Anterior cingulate cortex (tissue), 58 donors: ENCODE data around the gene ASNSD1.
A peak's percentile ranks its signal among the peaks of the same experiment; 100 is the strongest.

Experiments
- DNase-seq, 58 donors: peaks; one replicate each; lab custom pipeline; 2025; lab: John Stamatoyannopoulos, UW

ASNSD1 gene

DNA sequence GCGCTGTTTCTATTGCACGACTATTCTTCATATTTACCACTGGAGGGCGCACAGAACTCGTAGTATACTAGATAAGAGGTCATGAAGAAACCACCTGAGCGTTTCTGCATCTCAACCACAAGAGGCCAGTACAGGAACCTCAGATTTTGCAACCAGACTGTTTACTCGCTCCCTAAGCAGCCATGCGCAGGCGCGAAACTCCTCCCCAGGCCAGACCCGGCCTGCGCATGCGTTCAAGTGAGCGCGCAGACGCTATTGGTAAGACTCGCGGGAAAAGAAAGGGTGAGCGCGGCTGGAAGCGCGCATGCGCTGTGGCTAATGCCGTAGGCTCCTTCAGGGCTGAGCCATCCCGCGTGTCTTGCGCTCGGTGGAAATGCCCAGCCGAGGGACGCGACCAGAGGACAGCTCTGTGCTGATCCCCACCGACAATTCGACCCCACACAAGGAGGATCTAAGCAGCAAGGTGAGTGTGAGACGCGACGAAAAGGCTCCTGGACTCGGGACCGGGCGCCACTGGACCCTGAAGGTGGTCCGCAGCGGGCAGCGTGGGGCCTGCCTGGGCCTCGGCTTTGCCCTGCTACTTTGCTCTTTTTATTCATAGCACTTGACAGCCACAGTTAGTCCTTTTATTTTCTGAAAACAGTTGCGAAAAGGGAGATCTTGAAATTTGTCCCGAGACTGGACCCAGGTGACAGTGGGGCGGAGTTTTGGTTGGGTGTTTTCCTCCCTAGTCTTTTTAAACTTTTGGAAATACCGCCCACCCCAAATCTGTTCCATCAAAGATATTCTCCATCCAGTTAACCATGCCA, at the start of gene ASNSD1:
TSS of gene ASNSD1 (plus strand) at position 312 of the 809 bp plus-strand sequence. CDS start 4,674 bp downstream, outside the sequence.
- peak; percentile 77 to 98 (median 94) for DNase-seq

DNA sequence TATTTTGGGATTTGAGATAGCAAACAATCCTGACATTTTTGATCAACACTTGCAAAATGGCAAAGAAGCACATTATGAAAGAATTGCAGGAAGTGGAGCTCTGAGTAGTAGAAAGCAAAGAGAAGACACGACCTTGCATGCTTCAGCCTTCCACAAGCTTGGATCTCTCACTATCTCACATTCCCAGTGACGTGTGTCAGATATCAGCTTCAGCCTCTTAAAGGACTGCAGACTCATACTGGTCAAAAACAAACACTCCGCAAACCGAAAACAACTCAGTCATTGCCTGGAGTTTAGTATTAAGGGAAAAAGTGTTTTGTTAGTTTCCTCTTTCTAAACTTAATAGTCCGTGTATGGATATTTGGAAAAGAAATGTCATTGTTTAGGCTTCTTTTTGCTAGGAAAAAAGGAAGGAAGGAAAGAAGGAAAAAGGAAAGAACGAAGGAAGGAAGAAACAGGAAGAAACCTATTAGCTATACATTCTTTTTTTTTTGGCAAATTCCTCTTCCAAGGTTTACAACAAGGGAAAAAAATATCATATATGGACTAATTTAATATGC, 48.1 kb upstream of the ASNSD1 start:
- no peak for DNase-seq

DNA sequence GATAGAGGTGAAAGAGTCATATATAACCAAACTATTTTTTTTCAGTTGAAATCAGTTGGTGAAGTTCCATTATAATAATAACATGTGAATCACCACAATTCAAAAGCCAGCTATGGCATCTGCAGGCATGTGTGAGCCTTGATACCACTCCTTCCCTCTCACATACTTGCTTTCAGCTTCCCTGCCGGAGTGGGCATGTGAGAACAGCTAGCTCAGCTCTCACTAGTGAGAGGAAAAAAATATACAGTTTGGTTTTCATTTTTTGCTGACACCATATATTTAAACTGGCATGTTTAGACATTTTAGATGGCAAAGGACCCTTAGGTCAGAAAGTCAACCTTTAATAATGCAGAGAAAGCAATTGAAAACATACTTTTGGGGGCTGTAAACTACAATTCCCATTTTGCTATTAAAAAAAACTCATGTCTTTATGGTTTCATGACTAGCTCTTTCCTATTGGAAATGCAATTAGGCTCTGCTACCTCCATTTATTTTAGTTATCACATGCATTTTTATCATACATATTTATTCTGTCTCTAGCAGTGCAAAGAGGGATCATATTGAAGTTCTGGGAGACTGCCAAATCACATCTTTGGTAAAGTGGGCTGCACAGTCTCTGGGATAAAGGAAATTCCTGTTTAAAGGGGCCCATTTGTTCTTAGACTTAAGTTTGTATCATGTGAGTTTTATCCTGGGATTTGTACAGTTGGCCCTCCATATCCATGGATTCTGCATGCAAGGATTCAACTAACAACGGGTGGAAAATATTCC, 47.4 kb upstream of the ASNSD1 start:
- peak in 1 of 58 donors; percentile 1 for DNase-seq

DNA sequence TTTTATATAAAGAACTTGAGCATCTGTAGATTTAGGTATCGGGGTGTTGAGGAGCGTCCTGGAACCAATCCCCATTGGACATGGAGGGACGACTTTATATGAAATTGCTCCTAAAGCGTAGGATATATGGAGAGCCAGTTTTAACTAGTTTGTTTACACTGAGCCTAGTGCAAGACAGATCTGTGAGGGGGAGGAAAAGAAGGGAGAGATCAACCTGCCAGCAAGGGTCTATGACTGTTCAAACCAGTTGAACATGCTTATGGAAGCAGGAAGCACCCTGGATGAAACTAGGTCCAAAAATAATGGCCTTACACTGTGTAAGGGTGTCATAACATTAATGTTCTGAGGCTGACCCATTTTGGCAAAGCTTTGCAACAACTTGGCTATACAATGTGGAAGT, 46.7 kb upstream of the ASNSD1 start:
- DNase-seq = no peak

DNA sequence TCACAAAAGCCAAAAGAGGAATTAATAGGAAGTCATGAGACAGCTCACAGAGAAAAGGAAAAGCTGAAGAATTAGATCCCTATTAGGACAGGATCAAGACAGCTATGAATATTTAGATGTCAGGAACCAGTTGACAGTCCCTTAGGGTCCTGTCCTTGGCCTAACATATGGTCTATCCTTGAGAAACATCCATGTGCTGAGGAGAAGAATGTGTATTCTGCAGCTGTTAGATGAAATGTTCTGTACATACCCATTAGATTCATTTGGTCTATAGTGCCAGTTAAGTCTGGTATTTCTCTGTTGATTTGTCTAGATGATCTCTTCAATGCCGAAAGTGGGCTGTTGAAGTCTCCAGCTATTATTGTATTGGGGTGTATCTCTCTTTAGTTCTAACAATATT, 43.1 kb upstream of the ASNSD1 start:
- no peak for DNase-seq

DNA sequence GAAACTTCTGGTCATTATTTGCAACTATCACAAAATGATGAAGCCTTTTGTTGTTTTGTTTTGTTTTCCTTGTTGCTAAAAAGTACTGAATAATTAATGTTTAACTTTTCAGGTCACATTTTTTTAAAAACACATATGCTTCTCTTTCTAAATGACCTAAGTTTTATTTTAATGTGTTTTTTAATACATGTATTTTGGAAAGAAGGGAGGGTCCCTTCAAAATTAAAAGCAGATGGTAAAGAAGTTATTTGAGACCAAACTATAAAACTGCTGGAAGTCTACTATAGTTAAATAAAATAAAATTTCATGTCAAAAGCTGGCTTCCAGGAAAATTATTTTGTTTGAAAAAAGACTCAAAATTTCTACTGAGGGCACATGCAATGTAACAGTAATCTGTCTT, 39.5 kb upstream of the ASNSD1 start:
- no peak for DNase-seq

DNA sequence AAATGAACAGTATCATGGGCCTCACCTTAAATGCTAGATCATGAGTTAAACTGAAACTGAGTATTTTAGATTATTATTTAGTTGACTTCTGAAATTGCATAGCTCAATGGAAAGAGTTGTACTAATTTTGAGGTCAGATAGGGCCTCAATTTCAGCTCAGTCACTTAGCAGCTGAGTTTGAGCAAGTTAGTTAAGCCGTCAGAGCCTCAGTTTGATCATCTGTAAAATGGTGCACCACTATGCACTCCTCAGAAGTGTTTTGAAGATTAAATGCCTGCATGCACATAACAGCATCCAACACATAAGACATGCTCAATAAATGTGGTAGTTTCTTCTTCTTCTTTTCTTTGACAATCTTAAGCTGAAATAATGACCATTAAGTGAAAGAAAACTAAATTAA, 38.2 kb upstream of the ASNSD1 start:
- DNase-seq = no peak

DNA sequence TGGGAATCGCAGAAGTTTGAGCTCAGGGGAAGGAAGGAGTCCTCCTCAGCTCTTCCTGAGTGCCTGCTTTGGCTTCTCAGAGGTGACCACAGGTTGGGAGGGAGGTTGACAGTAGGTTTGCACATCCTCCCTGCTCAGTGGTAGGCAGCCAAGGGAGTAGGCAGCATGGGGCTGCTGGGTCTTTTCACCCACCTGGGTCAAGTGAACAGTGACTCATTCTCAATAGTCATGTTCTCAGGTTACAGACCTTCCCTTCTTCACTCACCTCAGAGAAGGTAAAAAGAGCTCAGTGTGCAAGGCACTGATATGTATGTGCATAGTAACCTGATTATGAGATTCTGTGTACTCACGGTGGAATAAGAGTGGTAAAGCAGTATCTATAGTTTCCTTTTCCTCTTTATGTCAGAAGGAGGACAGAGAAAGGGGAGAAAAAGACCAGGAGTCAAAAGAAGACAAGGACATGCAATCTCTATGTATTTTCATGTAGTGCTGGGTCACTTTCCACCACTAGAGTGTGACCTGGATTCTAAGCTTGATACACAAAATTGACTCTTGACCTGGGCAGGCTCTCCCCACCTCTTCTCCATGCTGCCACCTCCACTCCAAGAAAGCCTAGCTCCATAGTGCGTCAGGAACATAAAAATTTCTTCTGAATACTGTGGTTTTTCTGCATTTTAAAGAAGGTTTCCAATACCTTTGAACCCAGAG, 36.5 kb upstream of the ASNSD1 start:
- DNase-seq = no peak

DNA sequence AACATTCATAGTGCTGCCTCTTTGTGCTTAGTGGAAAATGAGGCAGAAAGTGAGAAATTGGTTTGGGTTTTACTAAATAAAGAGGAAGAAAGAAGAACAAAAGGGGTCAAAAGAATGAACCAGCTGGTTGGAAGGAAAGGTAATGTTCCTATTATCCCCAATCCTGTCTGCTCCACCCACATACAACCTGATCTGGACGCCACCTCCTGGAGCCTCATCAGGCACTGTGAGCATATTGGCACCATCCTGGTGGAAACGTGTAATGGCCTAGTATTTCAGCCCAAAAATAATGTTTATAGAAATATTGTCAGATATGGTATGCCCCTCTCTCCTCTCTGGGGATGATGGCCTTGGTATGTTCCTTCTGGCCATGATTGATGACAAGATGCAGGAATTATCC, 35.6 kb upstream of the ASNSD1 start:
- no peak for DNase-seq

DNA sequence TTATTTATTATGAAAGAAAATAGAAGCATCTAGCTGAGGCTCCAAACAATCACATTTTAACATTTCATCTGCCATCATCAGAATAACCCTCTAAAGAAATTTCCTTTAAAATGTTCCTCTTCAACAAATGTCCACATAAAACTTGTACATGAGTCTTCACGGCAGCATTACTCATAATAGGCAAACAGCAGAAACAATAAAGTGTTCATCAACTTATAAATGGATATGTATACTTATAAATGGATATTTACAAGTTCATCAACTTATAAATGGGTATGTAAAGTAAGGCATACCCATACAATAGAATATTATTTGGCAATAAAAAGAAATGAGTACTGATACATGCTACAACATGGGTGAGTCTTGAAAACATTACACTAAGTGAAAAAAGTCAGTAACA, 33.5 kb upstream of the ASNSD1 start:
- DNase-seq = no peak

DNA sequence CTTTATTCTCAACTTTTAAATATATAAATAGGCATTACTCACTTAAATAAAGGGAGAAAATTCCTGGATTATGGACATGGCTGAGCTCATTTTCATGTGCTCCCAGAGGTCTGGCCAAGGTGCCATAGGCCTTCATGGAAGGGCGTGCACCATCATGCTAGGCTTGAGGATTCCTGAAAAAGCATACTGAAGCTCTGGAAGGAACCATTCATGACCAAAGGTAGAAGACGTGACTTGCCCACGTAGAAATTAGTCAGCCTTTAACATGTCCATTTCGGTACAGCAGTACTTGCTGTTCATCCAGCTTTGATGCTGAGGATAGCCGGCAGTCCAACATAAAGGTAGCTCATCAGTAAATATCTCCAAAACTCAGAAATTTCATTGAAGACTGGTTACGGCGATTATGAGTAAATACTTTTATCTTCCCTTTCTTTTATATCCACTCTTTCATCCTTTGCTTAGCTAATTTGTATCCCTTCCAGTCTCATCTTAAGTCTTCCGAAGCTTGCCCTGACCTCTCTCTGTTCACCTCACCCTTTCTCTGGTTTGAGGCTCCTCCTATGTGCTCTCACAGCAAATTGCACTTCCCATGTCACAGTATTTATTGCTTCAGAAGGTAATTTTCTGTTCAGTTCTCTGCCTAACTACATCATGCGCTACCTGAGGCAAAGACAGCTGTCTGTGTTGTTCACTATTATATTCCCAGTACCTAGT, 32.3 kb upstream of the ASNSD1 start:
- DNase-seq = no peak

DNA sequence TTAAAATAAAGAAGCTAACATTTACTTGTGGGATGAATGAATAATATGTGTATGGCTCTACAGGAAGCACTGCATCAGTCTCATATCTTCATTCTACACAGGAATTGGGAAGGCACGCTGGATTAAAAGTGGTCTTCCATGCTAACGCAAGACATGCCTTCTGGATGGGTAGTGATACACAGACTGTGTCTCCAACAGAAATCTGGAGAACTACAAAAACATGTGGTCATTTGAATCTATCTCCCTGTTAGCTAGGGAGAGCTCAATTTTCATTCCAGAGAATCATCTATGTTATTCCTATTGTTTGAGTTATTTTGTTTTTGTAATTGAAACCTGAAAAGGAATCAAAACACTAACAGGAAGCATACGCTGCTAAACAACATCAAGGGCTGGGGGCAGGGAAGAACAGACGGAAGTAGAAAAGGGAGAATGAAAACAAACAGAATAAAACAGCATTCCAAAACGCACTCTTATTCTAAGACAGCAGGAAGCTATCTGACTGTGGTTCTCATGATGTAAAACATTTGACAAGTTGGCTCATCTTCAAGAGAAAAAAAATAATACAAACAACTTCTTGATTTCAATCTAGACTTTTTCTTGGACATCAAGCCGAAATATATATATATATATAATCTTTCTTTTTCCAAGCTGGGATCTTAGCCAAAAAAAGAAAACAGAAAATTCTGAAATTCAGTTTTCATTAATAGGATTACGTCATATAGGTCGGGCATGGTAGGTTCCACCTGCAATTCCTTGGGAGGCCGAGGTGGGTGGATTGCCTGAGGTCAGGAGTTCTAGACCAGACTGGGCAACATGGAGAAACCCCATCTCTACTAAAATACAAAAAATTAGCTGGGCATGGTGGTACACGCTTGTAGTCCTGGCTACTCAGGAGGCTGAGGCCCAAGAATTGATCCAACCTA, 31.5 kb upstream of the ASNSD1 start:
- DNase-seq = no peak

DNA sequence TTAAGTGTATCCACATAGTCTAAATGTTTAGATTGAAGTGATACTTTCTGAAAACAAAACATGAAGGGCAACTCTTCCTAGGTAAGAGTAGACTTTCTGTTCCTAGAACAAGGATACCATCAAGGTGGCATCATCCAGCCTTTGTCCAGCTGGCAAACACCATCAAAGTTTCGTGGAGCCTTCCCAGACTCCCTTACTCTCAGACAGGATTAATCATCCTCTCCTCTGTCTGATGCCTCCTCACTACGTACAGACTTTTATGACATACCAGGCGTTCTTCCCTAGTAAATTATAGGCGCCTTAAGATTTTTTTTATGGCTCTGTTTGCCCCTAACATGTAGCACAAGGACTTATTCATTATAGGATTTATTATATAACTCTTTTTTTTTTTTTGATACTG, 29.4 kb upstream of the ASNSD1 start:
- DNase-seq = no peak

DNA sequence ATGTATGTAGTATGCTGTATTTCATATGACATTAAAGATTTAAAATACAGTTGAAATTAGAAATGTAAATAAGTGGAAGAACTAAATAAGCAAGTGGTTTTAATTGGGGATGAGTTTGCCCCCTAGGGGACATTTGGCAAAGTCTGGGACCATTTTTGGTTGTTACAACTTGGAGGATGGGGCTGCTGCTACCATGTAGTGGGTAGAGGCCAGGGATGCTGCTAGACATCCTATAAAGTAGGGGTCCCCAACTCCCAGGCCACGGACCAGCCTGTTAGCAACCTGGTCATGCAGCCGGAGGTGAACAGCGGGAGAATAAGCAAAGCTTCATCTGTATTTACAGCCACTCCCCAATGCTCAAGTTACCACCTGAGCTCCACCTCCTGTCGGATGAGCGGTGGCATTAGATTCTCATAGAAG, 27.9 kb upstream of the ASNSD1 start:
- DNase-seq = no peak

DNA sequence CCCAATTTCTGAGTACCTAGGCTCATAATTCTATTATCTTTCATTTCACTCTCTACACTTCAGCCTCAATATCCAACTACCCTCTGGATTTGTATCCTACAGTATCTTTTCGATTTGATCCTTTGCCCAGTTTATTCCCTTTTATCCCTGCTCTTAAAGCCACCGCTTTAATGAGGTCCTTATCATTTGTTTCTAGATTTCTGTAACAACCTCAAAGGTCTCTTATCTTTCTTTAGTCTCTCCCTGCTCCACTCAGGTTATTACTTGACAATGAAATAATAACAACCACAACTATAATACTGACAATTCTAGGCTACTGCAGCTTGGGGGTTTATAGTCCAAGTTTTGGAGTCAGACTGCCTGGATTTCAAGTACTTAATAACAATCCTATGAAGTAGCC, 25.9 kb upstream of the ASNSD1 start:
- DNase-seq = no peak

DNA sequence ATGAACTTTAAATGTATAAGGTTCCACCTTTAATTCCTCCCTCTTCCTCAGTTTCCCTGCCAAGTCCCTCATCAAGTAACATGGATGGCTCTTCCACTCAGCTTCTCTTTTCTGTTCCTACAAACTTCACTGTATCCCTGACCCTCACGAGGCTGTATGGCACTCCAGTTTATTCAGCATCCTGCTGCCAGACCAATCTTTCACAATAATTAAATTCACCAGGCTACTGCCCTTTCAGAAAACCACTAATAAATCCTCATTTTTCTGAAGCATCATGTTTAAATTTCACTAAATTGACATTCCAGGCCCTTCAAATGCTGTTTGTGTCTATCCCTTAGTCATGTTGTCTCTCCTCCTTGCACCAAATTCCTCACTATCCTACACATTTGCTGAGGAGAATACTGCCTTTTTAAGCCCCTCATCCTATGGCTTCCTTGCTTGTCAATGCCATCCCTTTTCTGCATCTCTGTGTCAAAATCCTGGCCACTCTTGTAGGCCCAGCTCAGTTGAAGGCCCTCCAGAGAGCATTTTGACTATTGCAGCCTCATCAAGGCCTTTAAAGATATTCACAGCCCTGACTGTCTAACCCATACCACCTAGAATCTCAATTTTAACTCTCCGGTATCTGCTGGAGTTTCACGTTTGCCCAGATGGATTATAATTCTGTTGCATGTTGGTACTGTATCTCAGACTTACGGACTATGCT, 22.8 kb upstream of the ASNSD1 start:
- no peak for DNase-seq

DNA sequence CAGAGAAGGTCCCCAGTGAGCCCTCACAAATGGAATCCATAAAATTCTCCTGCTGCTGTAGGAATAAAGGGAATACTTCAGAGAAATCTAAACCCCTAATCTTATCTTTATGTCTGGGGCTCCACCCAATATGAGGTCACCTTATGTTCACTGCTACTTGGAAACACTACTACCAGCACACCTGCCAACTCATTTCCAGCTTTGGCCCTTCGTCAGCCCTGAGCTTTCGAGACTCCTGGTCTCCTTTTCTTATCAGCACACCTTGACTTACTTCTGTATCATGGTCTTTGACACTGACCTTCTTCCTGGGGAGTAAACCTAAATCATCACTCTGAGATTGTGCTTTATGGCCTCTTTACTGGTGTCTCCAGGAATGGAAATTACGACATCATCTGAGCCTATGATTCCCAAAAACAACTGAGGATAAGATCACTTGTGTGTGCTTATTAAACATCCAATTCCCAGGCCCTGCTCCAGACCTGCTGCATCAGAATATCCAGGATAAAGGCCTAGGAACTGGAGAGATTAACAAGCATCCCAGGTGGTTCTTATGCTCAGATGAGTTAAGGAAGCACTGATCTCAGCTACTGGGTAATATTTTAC, 22.2 kb upstream of the ASNSD1 start:
- DNase-seq = no peak

DNA sequence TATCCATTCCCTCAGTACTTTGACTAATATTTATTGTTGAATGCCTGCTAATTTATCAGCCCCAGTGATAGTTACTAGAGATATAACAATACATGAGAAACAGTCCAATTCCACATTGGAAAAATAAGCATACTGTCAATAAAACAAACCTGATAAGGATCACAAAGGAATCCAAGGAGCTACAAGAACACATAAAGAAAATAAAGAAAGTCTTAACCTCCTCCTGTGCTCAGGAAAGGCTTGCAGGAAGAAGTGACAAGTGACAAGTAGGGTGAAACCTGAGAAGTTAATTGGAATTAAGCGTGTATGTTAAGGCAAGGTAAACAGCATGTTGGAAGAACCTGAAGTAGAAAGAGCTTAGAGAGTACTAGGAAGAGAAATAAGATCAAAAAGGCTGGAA, 20.3 kb upstream of the ASNSD1 start:
- no peak for DNase-seq
